GM19238 (cell line): ENCODE measurements around the gene CCZ1B.
"Not testable (repeated sequence)": the region's sequence is repeated elsewhere in the genome, so short reads cannot be mapped to it uniquely, and the experiment has no call there.

ENCODE experiments used
- DNase-seq: peaks from one replicate; pipeline ENCODE4 v3.0.0; 2011; ENCODE audit warnings: low spot score; ENCODE audit not compliant: insufficient read length

CCZ1B gene

GRCh38 chr7:6749335-6749734 lies 76.7 kb downstream of the CCZ1B start:
- DNase-seq = not testable (repeated sequence)
